HG03378 (cell line): ENCODE results near the gene DCLK1.

Experiments used
- ATAC-seq: cut with Tn5 transposase; IDR thresholded peaks from one replicate; pipeline ENCODE4 v1.9.1; 2021; ENCODE audit warnings: mild to moderate bottlenecking, moderate library complexity; ENCODE audit not compliant: unreplicated experiment

Gene DCLK1

GRCh38 chr13:35956074-35956473, 175.1 kb downstream of the DCLK1 start:
- no peak for ATAC-seq

- no peak for ATAC-seq
These were observed 177.0 kb downstream of the DCLK1 start for GRCh38 chr13:35954207-35954560.

GRCh38 chr13:35953537-35954206, 177.5 kb downstream of the DCLK1 start:
- no peak for ATAC-seq

- ATAC-seq, result no peak
These were observed 183.9 kb downstream of the DCLK1 start for GRCh38 chr13:35947315-35947714.

- no peak for ATAC-seq
These were observed 185.8 kb downstream of the DCLK1 start for GRCh38 chr13:35945368-35945767.

GRCh38 chr13:35941374-35941773, 189.8 kb downstream of the DCLK1 start:
- ATAC-seq, result no peak

- ATAC-seq, result no peak
These were observed 190.4 kb downstream of the DCLK1 start for GRCh38 chr13:35940734-35941133.

- no peak for ATAC-seq
These were observed 194.8 kb downstream of the DCLK1 start for GRCh38 chr13:35936246-35936978.

GRCh38 chr13:35930665-35931631, 200.2 kb downstream of the DCLK1 start:
- ATAC-seq, result peak; percentile 96

- no peak for ATAC-seq
These were observed 203.6 kb downstream of the DCLK1 start for GRCh38 chr13:35927567-35928021.

- no peak for ATAC-seq
These were observed 204.2 kb downstream of the DCLK1 start for GRCh38 chr13:35926859-35927530.

GRCh38 chr13:35925669-35926068, 205.5 kb downstream of the DCLK1 start:
- no peak for ATAC-seq

GRCh38 chr13:35923347-35923746, 207.8 kb downstream of the DCLK1 start:
- no peak for ATAC-seq

- ATAC-seq, result no peak
These were observed 210.4 kb downstream of the DCLK1 start for GRCh38 chr13:35920816-35921215.

GRCh38 chr13:35917942-35918645, 213.1 kb downstream of the DCLK1 start:
- ATAC-seq, result no peak

GRCh38 chr13:35917252-35917941, 213.8 kb downstream of the DCLK1 start:
- ATAC-seq, result no peak

GRCh38 chr13:35916146-35916545, 215.0 kb downstream of the DCLK1 start:
- no peak for ATAC-seq

GRCh38 chr13:35914662-35915061, 216.5 kb downstream of the DCLK1 start:
- ATAC-seq, result no peak

- ATAC-seq, result no peak
These were observed 218.3 kb downstream of the DCLK1 start for GRCh38 chr13:35912841-35913240.
